ENCODE data around the gene WDR27.
"Not testable (repeated sequence)": the region's sequence is repeated elsewhere in the genome, so short reads cannot be mapped to it uniquely, and the experiment has no call there.

The WDR27 gene

DNA sequence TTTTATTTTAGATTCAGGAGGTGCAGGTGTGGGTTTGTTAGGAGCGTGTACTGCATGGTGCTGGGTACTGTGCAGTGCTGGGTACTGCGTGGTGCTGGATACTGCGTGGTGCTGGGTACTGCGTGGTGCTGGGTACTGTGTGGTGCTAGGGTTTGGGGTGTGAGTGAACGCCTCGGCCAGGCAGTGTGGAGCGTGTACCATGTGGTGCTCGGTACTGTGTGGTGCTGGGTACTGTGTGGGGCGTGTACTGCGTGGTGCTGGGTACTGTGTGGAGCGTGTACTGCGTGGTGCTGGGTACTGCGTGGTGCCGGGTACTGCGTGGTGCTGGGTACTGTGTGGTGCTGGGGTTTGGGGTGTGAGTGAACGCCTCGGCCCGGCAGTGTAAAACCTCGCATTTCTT lies 62.9 kb downstream of the WDR27 start:
- no peak for DNase-seq

GRCh38 chr6:169638388-169638787 lies 63.4 kb downstream of the WDR27 start:
- no peak for DNase-seq

- no peak for DNase-seq
Observed at GRCh38 chr6:169635345-169635744, 66.5 kb downstream of the WDR27 start.

GRCh38 chr6:169632841-169633240 lies 69.0 kb downstream of the WDR27 start:
- no peak for DNase-seq

- no peak for DNase-seq
Observed at GRCh38 chr6:169629256-169629655, 72.6 kb downstream of the WDR27 start.

DNA sequence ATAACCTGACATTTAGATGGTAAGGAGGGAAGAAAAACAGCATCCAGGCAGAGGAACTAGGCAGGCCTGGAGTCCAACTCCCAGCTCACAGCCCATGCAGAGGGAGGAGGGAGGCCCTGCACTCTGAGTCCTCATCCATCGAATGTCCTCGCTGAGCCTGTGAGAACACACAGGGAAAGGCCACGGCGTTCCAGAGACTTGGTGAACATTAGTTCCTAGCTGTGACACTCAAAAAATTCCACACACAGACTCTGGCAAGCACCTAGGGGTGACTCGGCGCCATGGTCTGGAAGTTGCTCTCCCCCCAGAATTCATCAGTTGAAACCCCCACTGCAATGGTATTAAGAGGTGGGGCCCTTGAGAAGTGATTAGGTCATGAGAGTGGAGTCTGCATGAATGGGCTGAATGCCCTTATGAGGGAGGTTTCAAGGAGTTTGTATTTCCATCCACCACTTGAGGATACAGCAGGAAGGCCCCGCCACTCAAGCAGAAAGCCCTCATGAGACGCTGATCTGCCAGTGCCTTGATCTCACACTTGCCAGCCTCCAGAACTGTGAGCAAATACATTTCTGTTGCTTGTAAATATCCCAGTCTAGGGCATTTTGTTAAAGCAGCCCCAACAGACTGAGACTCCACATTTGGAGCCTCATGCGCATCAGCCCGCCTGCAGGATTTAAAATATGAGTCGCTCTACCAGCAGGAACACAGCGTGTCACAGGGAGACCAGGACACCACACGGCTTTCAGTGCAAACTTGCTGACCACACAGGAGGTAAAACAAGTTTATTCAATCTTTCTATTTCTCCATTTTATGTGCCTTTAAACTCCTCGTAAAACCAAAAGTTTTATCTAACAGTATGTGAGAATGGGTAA lies 73.9 kb downstream of the WDR27 start:
- DNase-seq = peak; percentile 72

GRCh38 chr6:169626649-169627048 lies 75.2 kb downstream of the WDR27 start:
- no peak for DNase-seq

GRCh38 chr6:169626169-169626568 lies 75.7 kb downstream of the WDR27 start:
- no peak for DNase-seq

DNA sequence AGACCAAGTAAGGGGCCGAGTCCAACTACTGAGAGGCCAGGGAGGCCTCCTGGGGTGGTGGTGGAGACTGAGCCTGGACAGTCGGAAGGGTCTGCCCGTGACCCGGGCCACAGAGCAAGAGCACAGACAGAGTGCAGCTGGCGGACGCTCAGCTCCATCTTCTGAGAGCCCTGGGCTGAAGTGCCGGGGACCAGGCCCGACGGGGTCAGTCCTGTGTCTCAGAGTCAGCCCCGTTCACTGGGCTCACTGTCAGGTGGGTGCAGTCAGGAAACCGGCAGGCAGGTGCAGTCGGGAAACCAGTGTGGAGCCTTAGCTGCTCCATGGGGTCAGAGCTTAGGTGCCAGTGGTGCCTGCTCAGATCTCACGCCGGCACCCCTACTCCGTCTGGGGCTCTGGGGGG lies 76.5 kb downstream of the WDR27 start:
- DNase-seq = no peak

DNA sequence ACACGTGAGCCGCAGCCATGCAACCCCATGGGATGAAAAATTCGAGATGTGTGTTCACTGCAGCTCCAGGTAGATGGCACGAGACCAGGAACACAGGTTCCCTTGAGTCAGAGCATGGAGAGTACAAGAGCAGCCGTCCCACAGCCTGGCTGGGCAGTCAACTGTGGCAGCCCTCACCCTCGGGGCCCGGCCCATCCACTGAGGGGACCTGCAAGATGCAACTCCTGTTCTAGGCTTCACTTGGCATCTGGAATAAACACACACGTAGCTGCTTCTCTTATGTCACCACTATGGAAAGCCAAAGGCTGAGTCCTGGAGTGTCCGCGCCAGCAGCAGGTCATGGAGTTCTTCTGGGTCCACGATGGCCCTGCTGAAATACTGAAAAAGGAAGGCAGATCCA lies 77.0 kb downstream of the WDR27 start:
- DNase-seq = no peak

DNA sequence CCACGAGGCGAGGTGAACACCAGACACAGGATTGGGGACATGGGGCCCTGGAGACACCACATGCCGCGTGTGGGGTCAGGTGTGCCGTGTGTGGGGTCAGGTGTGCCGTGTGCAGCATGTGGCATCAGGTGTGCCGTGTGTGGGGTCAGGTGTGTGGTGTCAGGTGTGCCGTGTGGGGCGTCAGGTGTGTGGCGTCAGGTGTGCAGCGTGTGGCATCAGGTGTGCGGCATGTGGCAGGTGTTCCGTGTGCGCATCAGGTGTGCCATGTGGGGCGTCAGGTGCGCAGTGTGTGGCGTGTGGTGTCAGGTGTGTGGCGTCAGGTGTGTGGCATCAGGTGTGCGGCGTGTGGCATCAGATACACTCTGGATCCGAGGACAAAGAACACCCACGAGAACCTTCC lies 77.9 kb downstream of the WDR27 start:
- no peak for DNase-seq

DNA sequence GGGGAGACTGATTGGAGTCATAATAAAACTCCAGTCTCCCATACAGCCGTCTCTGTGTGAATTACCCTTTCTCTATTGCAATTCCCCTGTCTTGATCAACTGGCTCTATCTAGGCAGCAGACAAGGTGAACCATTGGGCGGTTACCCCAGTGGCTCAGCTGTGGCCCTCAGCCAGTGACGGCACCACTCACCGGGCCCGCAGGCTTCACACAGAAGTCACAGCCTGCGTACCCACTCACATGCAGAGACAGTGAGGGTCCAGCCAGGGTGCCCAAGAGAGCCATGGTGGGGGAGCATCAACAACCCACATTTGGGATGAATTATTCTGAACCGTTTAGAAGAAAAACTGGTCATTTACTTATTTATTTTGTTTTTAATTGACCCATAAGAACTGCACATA lies 78.5 kb downstream of the WDR27 start:
- DNase-seq = no peak

- DNase-seq = no peak
Observed at GRCh38 chr6:169622618-169623017, 79.2 kb downstream of the WDR27 start.

GRCh38 chr6:169621311-169621710 lies 80.5 kb downstream of the WDR27 start:
- DNase-seq = no peak

DNA sequence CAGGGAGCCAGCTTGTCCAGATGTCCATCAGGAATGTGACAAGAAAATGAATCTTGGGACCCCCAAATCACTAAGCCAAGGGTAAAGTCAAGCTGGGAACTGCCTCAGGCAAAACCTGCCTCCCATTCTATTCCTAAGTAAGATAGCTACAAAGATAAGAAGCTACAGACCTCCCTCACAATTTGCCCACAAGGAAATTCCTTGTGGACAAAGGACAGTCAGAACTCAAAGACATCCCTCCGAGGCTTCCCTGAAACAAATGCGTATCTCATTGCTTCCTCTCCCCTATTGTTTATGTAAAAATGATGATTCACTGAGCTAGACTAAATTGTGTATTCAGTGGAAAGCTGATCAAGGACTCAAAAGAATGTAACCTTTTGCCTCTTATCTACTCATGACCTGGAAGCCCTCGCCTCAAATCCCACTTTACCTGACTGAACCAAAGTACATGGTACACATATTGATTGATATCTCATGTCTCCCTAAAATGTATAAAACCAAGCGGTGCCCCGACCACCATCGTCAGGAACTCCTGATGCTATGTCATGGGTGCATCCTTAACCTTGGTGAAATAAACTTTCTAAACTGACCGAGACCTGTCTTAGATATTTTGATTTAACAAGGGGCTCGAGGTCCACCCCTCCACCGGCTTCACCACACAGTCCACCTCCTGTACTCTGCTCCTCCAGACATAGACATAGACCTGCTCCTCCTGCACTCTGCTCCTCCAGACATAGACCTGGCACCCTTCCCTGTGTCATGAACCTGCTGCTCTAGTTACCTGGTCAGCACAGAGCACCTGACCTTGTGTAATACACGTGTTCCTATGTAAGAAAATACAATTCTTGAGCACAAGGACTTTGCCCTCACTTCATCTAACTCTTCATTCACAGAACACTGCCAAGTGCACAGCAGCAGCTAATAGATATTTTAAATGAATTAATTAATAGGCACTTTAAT lies 81.4 kb downstream of the WDR27 start:
- no peak for DNase-seq

DNA sequence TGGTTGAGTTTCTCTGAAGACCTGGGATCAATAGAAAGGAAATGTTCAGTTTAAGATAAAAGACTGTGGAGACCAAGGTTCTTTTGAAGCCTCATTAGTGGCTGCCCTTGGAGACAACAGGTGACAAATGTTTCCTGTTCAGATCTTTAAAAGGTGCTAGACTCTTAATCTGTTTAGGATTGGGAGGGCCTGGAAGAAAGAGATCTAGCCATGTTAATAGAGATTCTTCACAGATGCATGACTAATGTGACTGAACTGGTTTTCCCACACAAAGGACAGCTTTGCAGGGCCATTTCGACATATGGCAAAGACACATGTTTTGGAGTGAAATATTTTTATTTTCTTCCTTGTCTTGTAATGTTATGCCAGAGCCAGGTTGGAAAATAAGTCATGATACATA lies 82.2 kb downstream of the WDR27 start:
- DNase-seq = no peak

DNA sequence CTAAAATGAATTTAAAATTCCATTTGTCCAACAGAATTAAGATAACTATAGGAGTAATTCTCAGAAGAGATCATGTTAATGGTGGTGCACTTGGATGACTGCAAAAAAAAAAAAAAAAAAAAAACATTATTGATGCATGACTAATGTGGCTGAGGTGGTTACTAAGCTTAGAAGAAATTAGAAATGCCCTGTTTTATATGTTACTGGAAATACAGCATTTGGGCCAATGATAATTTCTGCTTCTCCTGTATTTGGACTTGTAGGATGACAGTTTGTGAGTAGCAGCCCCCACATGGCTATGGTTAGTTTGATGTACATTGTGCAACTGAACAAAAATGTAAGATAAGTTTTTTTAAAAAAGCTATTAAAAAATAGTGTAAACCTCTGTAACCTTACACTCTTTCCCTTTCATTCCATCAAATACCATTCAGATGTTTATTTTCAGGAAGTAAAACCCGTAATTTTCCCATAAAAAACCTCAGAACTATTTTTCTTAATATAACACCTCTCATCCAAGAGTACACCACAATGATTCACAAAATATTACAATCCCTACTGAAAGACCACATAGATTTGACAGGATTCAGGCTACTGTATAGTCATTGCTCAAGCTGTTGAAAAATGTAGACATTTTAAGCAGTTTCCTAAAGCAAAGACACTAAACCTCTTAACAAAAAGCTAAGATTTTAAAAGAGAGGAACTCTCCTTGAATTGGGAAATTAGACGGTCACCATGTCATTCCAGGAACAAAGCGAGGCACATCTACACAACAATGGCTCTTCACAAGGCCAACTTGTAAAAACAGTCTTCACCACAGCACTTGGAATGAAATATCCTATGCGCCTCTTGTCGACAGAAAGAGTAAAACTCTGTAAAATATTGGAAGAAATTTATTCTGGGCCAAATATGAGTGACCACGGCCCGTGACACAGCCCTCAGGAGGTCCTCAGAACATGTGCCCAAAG lies 83.0 kb downstream of the WDR27 start:
- no peak for DNase-seq

DNA sequence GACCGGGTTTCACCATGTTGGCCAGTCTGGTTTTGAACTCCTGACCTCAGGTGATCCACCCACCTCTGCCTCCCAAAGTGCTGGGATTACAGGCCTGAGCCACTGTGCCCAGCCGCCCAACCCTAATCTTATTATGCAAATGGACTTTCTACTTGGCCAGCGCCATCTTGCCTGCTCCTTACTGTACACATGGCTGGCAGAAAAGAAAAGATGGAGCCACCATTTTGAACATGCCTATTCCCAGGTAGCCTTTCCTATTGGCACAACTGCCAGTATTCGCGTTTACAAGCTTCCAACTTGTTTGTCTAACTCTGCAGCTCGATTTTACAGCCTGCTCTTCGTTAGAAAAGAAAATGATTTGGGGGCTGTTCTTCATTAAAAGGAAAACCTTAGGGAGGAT lies 84.3 kb downstream of the WDR27 start:
- no peak for DNase-seq

DNA sequence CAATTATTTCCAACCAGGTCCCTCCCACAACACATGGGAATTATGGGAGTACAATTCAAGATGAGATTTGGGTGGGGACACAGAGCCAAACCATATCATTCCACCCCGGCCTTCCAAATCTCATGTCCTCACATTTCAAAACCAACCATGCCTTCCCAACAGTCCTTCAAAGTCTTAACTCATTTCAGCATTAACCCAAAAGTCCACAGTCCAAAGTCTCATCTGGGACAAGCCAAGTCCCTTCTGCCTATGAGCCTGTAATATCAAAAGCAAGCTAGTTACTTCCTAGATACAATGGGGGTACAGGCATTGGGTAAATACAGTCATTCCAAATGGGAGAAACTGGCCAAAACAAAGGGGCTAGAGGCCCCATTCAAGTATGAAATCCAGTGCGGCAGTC lies 93.2 kb downstream of the WDR27 start:
- not testable (repeated sequence) for DNase-seq

DNA sequence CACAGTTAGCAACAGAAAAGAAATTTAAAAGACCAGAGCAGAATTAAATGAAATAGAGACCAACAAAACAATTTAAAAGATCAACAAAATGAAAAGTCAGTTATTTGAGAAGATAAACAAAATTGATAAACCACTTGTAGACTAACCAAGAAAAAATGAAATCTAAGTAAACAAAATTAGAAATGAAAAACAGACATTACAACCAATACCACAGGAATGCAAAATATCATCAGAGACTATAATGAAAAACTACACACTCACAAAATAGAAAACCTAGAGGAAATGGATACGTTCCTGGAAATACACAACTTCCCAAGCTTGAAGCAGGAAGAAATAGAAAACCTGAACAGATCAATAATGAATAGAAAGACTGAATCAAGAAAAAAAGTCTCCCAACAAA lies 97.8 kb downstream of the WDR27 start:
- no peak for DNase-seq

DNA sequence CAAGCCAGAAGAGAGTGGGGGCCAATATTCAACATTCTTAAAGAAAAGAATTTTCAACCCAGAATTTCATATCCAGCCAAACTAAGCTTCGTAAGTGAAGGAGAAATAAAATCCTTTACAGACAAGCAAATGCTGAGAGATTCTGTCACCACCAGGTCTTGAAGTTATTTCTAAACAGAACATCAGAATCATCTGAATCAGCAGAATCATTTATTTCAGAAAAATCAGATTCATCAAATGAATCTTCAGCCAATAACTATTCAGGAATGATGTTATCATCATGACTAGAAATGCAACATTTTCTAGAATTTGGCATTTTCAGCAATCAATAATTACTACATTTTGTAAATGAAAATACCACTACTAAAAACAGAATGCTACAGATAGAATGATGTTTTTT lies 100.7 kb downstream of the WDR27 start:
- DNase-seq = not testable (repeated sequence)

DNA sequence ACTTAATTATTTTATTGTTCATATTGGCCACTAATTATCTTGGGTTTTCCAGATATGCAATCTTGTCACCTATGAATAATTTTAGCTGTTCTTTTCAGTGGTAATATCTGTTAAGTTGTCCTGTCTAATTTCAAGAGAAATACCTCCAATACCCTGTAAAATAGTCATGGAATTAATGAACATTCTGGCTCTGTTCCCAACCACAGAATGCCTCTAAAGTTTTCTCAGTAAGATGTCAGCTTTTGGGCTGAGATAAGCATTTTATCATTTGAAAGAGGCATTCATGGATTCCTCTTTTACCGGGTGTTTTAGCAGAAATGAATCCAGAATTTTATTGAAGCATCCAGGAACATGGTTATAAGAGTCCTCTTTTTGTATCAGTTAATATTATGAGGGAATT lies 109.3 kb downstream of the WDR27 start:
- no peak for DNase-seq

DNA sequence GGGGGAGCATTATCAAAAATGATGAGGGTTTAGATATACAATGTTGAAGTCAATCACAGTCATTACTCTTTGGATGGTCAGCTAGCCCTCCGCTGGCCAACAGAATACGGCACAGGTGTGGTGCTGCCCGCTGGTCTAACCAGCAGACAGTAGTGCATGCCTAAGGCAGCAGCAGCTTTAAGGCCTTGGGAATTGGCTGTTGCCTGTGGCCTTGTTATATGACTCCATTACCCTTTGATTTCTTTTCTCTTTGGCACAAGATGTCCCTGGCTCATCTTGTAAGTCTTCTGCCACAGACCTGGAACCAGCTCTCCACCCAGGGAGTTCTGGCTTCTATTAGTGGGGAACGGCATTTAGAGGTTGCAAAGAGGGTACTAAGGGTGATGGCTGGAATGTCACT lies 110.2 kb downstream of the WDR27 start:
- no peak for DNase-seq
